Measurements from ENCODE around the gene ABI3BP. TPM values are rescaled to one million over a fixed set of nuclear protein-coding genes. Genes with fewer than 3 reads are reported as not detected.

The ABI3BP gene
- total and polyA plus RNA-seq, 10 of the 15 experiments (the other 5 are each of a cell fraction or from before 2014, with no cell fraction given), result 0.03 to 0.42 (median 0.11) TPM; not detected in 4

DNA sequence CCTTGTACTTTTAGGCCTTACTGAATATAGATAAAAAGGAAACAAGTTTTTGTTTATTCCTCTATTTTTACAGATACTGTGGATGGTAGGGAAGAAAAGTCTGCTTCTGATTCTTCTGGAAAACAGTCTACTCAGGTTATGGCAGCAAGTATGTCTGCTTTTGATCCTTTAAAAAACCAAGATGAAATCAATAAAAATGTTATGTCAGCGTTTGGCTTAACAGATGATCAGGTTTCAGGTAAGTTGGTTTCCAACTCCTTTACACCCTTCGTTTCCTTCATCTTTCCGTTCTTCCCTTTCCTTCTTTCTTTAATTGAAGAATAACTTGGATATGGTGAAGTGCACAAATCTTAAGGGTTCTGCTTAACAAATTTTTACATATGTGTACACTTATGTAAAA lies 260.8 kb downstream of the ABI3BP start:
- no peaks in the 10 kb centered on the region; the same call in 1 of the 2 replicates for H3K4me1 ChIP-seq (ENCODE audit: control insufficient read depth, insufficient read depth, low read length)
- H3K27me3 ChIP-seq (replicated peaks in 1 of 2; ENCODE audit: control insufficient read depth in 2 of 2, insufficient read depth in 2 of 2, low read length in 1 of 2), result no peaks in the 10 kb centered on the region
- no peak overlapping the region for H3K27ac ChIP-seq (ENCODE audit: control insufficient read depth, insufficient read depth)
- in situ Hi-C loops (cut with MboI), result no loop called here
- no peak overlapping the region for H3K9ac ChIP-seq (ENCODE audit: control insufficient read depth, insufficient read depth, low read length)
- no TSS peak for BruUV-seq (replicated peaks)
- no peaks in the 10 kb centered on the region for H3K9me3 ChIP-seq (replicated peaks; ENCODE audit: control insufficient read depth, insufficient read depth, low read length)
- H2AFZ ChIP-seq (ENCODE audit: control insufficient read depth, low read depth, low read length), result no peak overlapping the region
- no peak overlapping the region for H3K4me3 ChIP-seq
- no peak overlapping the region for H3K4me2 ChIP-seq (ENCODE audit: control insufficient read depth, insufficient read depth)
- intact Hi-C loops (cut with micrococcal nuclease; ENCODE audit: unreplicated experiment), result no loop called here
- 85% methylated on average over 3 of the region's 3 CpGs for WGBS (ENCODE audit: insufficient coverage, insufficient replicate concordance, low lambda C conversion rate, missing lambda C conversion rate)
- SMC1A ChIA-PET (ENCODE audit: uncharacterized antibody, unreplicated experiment), result interaction anchor here (1.2 to 2.9 kb wide), 2 partner anchors 8 to 18 kb away, joined by 3 to 14 read pairs; no protein-coding TSS in a partner anchor
- H4K20me1 ChIP-seq (ENCODE audit: control insufficient read depth, insufficient read depth), result no peaks in the 10 kb centered on the region
- RAD21 ChIA-PET (ENCODE audit: unreplicated experiment), result no interaction called here
- POLR2A ChIA-PET, result interaction anchor here (1.8 kb wide), 1 partner anchor 19 kb away, joined by 7 read pairs; no protein-coding TSS in a partner anchor
- H3K79me2 ChIP-seq (ENCODE audit: control insufficient read depth, insufficient read depth, low read length), result peaks cover 8% of the 10 kb centered on the region
- peaks cover 4 to 27% of the 10 kb centered on the region in 2 experiments for H3K36me3 ChIP-seq (ENCODE audit: control insufficient read depth in 2 of 2, insufficient read depth in 2 of 2, low read length in 1 of 2)
- CTCF ChIA-PET, result no interaction called here
- no peak for FAIRE-seq
- TF ChIP-seq CHD4 (IDR thresholded peaks at IDR 0.05), result no peak
- TF ChIP-seq MYC (IDR thresholded peaks at IDR 0.05; ENCODE audit: insufficient read depth, insufficient read length, insufficient replicate concordance, low read length, severe bottlenecking), result no peak
- TF ChIP-seq PAX8 (IDR thresholded peaks at IDR 0.05), result no peak
- TF ChIP-seq CHD2 (IDR thresholded peaks at IDR 0.05; ENCODE audit: borderline replicate concordance, low read depth, low read length), result no peak
- TF ChIP-seq, protein P1, sequence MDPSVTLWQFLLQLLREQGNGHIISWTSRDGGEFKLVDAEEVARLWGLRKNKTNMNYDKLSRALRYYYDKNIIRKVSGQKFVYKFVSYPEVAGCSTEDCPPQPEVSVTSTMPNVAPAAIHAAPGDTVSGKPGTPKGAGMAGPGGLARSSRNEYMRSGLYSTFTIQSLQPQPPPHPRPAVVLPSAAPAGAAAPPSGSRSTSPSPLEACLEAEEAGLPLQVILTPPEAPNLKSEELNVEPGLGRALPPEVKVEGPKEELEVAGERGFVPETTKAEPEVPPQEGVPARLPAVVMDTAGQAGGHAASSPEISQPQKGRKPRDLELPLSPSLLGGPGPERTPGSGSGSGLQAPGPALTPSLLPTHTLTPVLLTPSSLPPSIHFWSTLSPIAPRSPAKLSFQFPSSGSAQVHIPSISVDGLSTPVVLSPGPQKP (IDR thresholded peaks at IDR 0.05; ENCODE audit: low read depth, low read length), result no peak
- no peak for TF ChIP-seq POU2F2 (IDR thresholded peaks at IDR 0.05; ENCODE audit: borderline replicate concordance, low read depth, low read length)
- no peak for TF ChIP-seq HDAC2 (IDR thresholded peaks at IDR 0.05)
- TF ChIP-seq, protein P2, sequence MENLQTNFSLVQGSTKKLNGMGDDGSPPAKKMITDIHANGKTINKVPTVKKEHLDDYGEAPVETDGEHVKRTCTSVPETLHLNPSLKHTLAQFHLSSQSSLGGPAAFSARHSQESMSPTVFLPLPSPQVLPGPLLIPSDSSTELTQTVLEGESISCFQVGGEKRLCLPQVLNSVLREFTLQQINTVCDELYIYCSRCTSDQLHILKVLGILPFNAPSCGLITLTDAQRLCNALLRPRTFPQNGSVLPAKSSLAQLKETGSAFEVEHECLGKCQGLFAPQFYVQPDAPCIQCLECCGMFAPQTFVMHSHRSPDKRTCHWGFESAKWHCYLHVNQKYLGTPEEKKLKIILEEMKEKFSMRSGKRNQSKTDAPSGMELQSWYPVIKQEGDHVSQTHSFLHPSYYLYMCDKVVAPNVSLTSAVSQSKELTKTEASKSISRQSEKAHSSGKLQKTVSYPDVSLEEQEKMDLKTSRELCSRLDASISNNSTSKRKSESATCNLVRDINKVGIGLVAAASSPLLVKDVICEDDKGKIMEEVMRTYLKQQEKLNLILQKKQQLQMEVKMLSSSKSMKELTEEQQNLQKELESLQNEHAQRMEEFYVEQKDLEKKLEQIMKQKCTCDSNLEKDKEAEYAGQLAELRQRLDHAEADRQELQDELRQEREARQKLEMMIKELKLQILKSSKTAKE (IDR thresholded peaks at IDR 0.05; ENCODE audit: low read depth, poor library complexity, severe bottlenecking), result no peak
- no peak for DNase-seq (ENCODE audit: low read depth, low spot score)
- no peak for ATAC-seq
